ENCODE measurements around the gene DUSP7.

Gene DUSP7

GRCh38 chr3:52029535-52029934 lies 26.8 kb downstream of the DUSP7 start:
- FAIRE-seq (no peak), DNase-seq (ENCODE audit: low spot score) (no peak)

- FAIRE-seq = no peak
- DNase-seq (ENCODE audit: low spot score) = no peak
Observed at GRCh38 chr3:52029053-52029452, 27.3 kb downstream of the DUSP7 start.

GRCh38 chr3:52028572-52028971 lies 27.8 kb downstream of the DUSP7 start:
- DNase-seq (ENCODE audit: low spot score) (no peak), FAIRE-seq (no peak)

GRCh38 chr3:52026041-52026440 lies 30.3 kb downstream of the DUSP7 start:
- no peak for FAIRE-seq
- no peak for DNase-seq (ENCODE audit: low spot score)

- FAIRE-seq = no peak
Observed at GRCh38 chr3:52025453-52025852, 30.9 kb downstream of the DUSP7 start.

GRCh38 chr3:52024765-52025452 lies 31.5 kb downstream of the DUSP7 start:
- no peak for FAIRE-seq

More at GRCh38 chr3:52025453-52025852, 30.9 kb downstream of the DUSP7 start:
- DNase-seq (ENCODE audit: low spot score) = no peak

GRCh38 chr3:52023860-52024764 lies 32.3 kb downstream of the DUSP7 start:
- DNase-seq (ENCODE audit: low spot score) (no peak), FAIRE-seq (no peak)

More at GRCh38 chr3:52024765-52025452, 31.5 kb downstream of the DUSP7 start:
- no peak for DNase-seq (ENCODE audit: low spot score)

GRCh38 chr3:52023101-52023770 lies 33.1 kb downstream of the DUSP7 start:
- FAIRE-seq (no peak), DNase-seq (ENCODE audit: low spot score) (no peak)

GRCh38 chr3:52022323-52023100 lies 33.9 kb downstream of the DUSP7 start:
- DNase-seq (ENCODE audit: low spot score) (no peak), FAIRE-seq (no peak)

- no peak for DNase-seq (ENCODE audit: low spot score)
- no peak for FAIRE-seq
Observed at GRCh38 chr3:52021489-52022268, 34.7 kb downstream of the DUSP7 start.

GRCh38 chr3:52020796-52021195 lies 35.6 kb downstream of the DUSP7 start:
- DNase-seq (ENCODE audit: low spot score) (no peak), FAIRE-seq (no peak)

GRCh38 chr3:52019352-52020080 lies 36.9 kb downstream of the DUSP7 start:
- no peak for FAIRE-seq
- DNase-seq (ENCODE audit: low spot score) = no peak

GRCh38 chr3:52018319-52019000 lies 37.9 kb downstream of the DUSP7 start:
- DNase-seq (ENCODE audit: low spot score) (no peak), FAIRE-seq (no peak)

- FAIRE-seq (no peak), DNase-seq (ENCODE audit: low spot score) (no peak)
Observed at GRCh38 chr3:52017586-52017985, 38.8 kb downstream of the DUSP7 start.

GRCh38 chr3:52015438-52016228 lies 40.7 kb downstream of the DUSP7 start:
- FAIRE-seq = no peak
- no peak for DNase-seq (ENCODE audit: low spot score)

GRCh38 chr3:52014613-52015012 lies 41.8 kb downstream of the DUSP7 start:
- DNase-seq (ENCODE audit: low spot score) (no peak), FAIRE-seq (no peak)

- no peak for FAIRE-seq
Observed at GRCh38 chr3:52013802-52014598, 42.4 kb downstream of the DUSP7 start.

GRCh38 chr3:52012699-52013098 lies 43.7 kb downstream of the DUSP7 start:
- no peak for FAIRE-seq
- DNase-seq (ENCODE audit: low spot score) = no peak

More at GRCh38 chr3:52013802-52014598, 42.4 kb downstream of the DUSP7 start:
- no peak for DNase-seq (ENCODE audit: low spot score)

Data from RCC 7860 (cell line).